ENCODE data around the gene RIOX2.

RIOX2 gene

DNA sequence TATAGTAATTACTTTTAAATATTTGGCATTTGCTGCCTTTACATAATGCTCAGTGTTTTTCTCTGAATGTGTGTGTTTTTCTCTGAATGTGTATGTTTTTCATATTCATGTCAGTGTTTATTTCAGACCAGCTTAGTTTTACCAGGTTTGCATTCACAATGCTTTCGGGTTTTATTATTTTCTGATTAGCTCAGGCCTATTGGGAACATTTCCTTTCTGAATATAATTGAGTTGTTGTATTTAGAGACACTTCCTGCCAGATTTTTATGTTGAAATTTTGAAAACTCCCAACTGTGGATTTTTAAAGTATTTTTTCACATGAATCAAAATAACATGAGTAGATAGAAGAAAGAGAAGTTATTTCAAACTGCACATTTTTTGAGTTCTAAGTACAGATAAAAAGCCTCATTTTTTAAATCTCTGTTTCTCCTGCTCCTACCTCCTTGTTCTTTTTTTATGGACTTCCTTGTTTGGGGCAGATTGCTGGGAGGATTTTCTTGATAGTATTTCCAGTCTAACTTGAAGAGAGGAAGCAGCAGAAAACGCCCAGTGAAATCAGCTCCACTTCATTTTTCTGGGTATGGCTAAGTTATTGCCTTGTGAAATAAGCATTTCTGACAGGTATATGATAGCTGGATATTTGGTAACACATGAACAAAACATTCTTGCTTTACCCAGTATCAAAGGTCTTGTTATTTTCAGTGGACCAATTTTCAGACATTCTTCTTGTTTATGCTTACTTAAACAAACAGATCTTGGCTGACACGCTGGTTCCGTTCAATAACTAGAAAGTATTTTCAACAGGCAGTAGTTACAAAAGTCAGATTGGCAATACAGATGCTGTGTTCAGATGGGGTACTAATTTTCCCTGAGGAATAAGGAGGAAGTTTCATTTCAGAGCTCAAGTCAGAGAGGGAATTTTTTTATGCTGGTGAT lies 70.7 kb downstream of the RIOX2 start:
- DNase-seq: no peak

DNA sequence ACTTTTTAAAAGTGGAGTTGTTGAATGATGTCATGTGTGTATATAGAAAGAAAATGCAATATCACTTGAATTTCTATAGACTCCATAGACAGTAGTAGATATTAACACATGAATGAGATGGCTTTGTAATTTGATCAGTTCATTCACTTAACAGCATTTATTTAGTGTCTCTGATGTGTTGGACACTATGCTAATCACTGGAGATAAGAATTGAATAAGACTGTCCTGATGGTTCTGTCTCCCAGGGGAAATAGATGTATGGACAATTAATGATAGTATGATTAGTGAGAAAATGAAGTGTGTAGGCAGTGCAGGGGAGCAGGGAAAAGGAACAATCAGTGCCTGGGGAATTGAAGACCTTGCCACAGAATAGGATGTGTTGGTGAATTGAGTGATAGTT lies 72.9 kb downstream of the RIOX2 start:
- no peak for DNase-seq

DNA sequence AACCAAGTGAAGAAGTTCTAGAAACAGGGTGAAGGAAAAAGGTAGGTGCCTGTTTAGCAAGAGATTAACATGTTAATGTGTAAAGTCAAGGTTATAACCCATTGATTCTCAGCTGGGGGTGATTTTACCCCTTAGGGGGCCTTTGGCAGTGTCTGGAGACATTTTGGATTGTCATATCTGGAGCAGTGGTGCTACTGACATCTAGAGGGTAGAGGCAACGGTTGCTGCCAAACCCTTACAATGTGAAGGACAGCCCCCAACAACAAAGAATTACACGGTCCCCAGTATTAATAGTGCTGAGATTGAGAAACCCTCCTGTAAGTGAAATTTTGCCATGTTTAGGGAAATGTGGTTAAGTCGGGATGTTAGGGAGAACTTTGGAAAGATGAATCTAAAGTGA lies 75.7 kb downstream of the RIOX2 start:
- no peak for DNase-seq

DNA sequence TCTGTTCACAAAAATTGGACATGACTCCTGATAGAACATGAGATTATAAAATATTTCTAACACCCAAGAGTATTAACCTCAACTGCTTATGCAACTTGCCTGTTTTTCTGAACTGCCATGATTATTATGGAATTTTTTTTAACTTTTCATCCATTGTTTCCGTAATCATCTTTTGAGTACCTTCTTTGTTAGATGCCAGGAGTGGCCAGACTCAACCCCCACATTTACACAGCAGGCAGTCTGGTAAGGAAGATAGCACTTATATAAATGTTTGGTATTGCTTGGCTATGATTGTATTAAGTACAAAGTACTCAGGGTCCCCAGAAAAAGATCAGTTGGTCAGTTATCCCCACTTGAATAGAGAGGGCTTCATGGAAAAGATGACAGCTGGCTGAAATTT lies 76.1 kb downstream of the RIOX2 start:
- no peak for DNase-seq

DNA sequence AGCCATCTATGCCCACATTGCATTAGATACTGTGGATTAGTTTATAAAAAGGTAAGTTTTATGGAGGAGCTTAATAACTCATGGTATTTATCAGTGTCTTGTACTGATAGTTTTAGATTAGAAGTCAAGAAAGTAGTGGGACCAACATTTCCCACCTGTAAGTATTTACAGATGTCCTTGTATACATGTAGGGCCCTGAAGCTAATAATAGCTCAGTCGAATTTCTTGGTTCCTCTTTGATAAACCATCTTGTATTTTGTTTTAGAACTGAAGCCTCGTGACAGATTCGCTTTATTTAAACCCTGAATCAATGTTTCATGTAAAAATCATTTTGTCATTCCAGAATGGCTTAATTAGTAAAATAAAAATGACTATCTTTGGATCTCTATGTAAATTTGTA lies 77.0 kb downstream of the RIOX2 start:
- no peak for DNase-seq

DNA sequence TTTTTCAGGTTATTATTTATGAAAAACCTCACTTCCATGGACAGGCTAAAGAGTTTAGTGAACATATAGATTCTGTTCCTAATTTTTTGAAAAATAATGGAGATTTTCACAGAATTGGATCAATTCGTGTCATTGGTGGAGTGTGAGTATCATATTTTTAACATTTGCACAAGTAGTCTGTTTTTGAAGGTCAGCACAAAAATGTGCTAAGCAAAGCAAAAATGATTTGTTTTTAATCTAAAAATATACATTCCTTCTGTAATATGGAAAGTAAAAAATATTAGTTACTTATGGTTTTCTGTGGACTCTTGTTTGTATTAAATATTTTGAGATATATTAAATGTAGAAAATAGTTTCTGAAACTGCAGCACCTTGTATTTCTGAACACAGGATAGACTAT lies 79.4 kb downstream of the RIOX2 start:
- no peak for DNase-seq

Measured in cortex of kidney (tissue), 1 donor.